ENCODE results near the gene SESN2. TPM values are rescaled to one million over a fixed set of nuclear protein-coding genes. Genes with fewer than 3 reads are reported as not detected.
A peak's percentile ranks its signal among the peaks of the same experiment; 100 is the strongest.

Gene SESN2
- total RNA-seq, 2 experiments from 2014 or later: 23.4 to 24.1 TPM

GRCh38 chr1:28256197-28256827 is 3.0 kb upstream of the SESN2 start:
- peaks cover 38% of the 10 kb centered on the region for H3K4me1 Mint-ChIP-seq (ENCODE audit: low read depth)
- no peaks in the 10 kb centered on the region for H3K9me3 Mint-ChIP-seq
- no peaks in the 10 kb centered on the region for H3K27me3 Mint-ChIP-seq
- H3K27ac Mint-ChIP-seq: peak overlapping the region; percentile 80
- ChIA-PET POLR2A (interaction anchor here (0.6 to 1.7 kb wide), 5 partner anchors 10 to 251 kb away, joined by 3 to 7 read pairs (median 5); partner anchors contain the start of gene MED18), CTCF (interaction anchor here (4.5 kb wide), 1 partner anchor 8 kb away, joined by 61 read pairs; no protein-coding TSS in a partner anchor)
- intact Hi-C loops (cut with micrococcal nuclease): no loop called here
- peak overlapping the region; percentile 6 for H3K4me3 Mint-ChIP-seq
- no peak for DNase-seq
- H3K36me3 Mint-ChIP-seq: peaks cover 6% of the 10 kb centered on the region

GRCh38 chr1:28257736-28258135 is 1.6 kb upstream of the SESN2 start:
- no peak for DNase-seq
- ChIA-PET CTCF (interaction anchor here (0.9 to 4.5 kb wide), 4 partner anchors 9 to 166 kb away, joined by 4 to 61 read pairs (median 4); partner anchors contain the start of gene PHACTR4), POLR2A (interaction anchor here (0.8 to 3.7 kb wide), 6 partner anchors 9 to 266 kb away, joined by 3 to 61 read pairs (median 5); partner anchors contain the start of gene MED18)
- peak overlapping the region; percentile 84 for H3K27ac Mint-ChIP-seq
- no peaks in the 10 kb centered on the region for H3K9me3 Mint-ChIP-seq
- H3K27me3 Mint-ChIP-seq: no peaks in the 10 kb centered on the region
- peaks cover 8% of the 10 kb centered on the region for H3K36me3 Mint-ChIP-seq
- no peak overlapping the region for H3K4me3 Mint-ChIP-seq
- intact Hi-C loops (cut with micrococcal nuclease): no loop called here
- peaks cover 41% of the 10 kb centered on the region for H3K4me1 Mint-ChIP-seq (ENCODE audit: low read depth)

GRCh38 chr1:28258628-28259251 is 578 bp upstream of the SESN2 start:
- peaks cover 8% of the 10 kb centered on the region for H3K36me3 Mint-ChIP-seq
- POLR2A ChIA-PET: interaction anchor here (0.8 to 3.7 kb wide), 9 partner anchors 10 to 265 kb away, joined by 3 to 61 read pairs (median 6); partner anchors contain the start of genes ATP5IF1 and MED18
- CTCF ChIA-PET: interaction anchor here (0.7 to 4.5 kb wide), 6 partner anchors 10 to 220 kb away, joined by 3 to 61 read pairs (median 4); partner anchors contain the start of gene PHACTR4
- H3K27me3 Mint-ChIP-seq: no peaks in the 10 kb centered on the region
- peaks cover 45% of the 10 kb centered on the region for H3K4me1 Mint-ChIP-seq (ENCODE audit: low read depth)
- peak; percentile 41 for DNase-seq
- H3K4me3 Mint-ChIP-seq: peak overlapping the region; percentile 74
- H3K9me3 Mint-ChIP-seq: no peaks in the 10 kb centered on the region
- intact Hi-C loops (cut with micrococcal nuclease): loop anchor here (1.0 kb wide), 2 partner anchors 10 to 70 kb away; no protein-coding TSS in a partner anchor
- peak overlapping the region; percentile 84 for H3K27ac Mint-ChIP-seq

GRCh38 chr1:28259934-28260802 is 850 bp downstream of the SESN2 start:
- H3K4me1 Mint-ChIP-seq (ENCODE audit: low read depth): peaks cover 43% of the 10 kb centered on the region
- H3K4me3 Mint-ChIP-seq: peak overlapping the region; percentile 74
- no peaks in the 10 kb centered on the region for H3K27me3 Mint-ChIP-seq
- ChIA-PET CTCF (interaction anchor here (0.6 to 4.5 kb wide), 5 partner anchors 11 to 100 kb away, joined by 3 to 61 read pairs (median 4); no protein-coding TSS in a partner anchor), POLR2A (interaction anchor here (0.6 to 3.7 kb wide), 10 partner anchors 9 to 322 kb away, joined by 3 to 61 read pairs (median 5); partner anchors contain the start of genes ATP5IF1, MED18 and PHACTR4)
- H3K9me3 Mint-ChIP-seq: no peaks in the 10 kb centered on the region
- peak; percentile 50 for DNase-seq
- no peak overlapping the region for H3K27ac Mint-ChIP-seq
- H3K36me3 Mint-ChIP-seq: peaks cover 8% of the 10 kb centered on the region
- intact Hi-C loops (cut with micrococcal nuclease): loop anchor here (1.0 kb wide), 2 partner anchors 12 to 68 kb away; no protein-coding TSS in a partner anchor

GRCh38 chr1:28260803-28261174 is 1.5 kb downstream of the SESN2 start:
- Mint-ChIP-seq H3K27ac (no peak overlapping the region), H3K27me3 (no peaks in the 10 kb centered on the region), H3K4me1 (ENCODE audit: low read depth) (peaks cover 40% of the 10 kb centered on the region), H3K4me3 (peak overlapping the region; percentile 74), H3K36me3 (peaks cover 8% of the 10 kb centered on the region), H3K9me3 (no peaks in the 10 kb centered on the region)
- POLR2A ChIA-PET: interaction anchor here (1.2 to 3.7 kb wide), 7 partner anchors 8 to 108 kb away, joined by 3 to 61 read pairs (median 6); partner anchors contain the start of genes ATP5IF1, MED18 and PHACTR4
- intact Hi-C loops (cut with micrococcal nuclease): no loop called here
- CTCF ChIA-PET: interaction anchor here (0.6 to 1.8 kb wide), 3 partner anchors 12 to 66 kb away, joined by 3 to 16 read pairs (median 3); no protein-coding TSS in a partner anchor
- DNase-seq: no peak

- no peak for DNase-seq
- POLR2A ChIA-PET: no interaction called here
- no peak overlapping the region for H3K4me3 Mint-ChIP-seq
- no peak overlapping the region for H3K27ac Mint-ChIP-seq
- peaks cover 8% of the 10 kb centered on the region for H3K36me3 Mint-ChIP-seq
- CTCF ChIA-PET: interaction anchor here (1.5 to 4.6 kb wide), 2 partner anchors 8 to 16 kb away, joined by 3 to 20 read pairs; no protein-coding TSS in a partner anchor
- intact Hi-C loops (cut with micrococcal nuclease): no loop called here
- no peaks in the 10 kb centered on the region for H3K27me3 Mint-ChIP-seq
- no peaks in the 10 kb centered on the region for H3K9me3 Mint-ChIP-seq
- H3K4me1 Mint-ChIP-seq (ENCODE audit: low read depth): peaks cover 17% of the 10 kb centered on the region
These were observed 5.6 kb downstream of the SESN2 start for GRCh38 chr1:28264897-28265296.

GRCh38 chr1:28265577-28265976 is 6.3 kb downstream of the SESN2 start:
- H3K4me3 Mint-ChIP-seq: no peak overlapping the region
- H3K27ac Mint-ChIP-seq: no peak overlapping the region
- H3K4me1 Mint-ChIP-seq (ENCODE audit: low read depth): peaks cover 16% of the 10 kb centered on the region
- no peaks in the 10 kb centered on the region for H3K27me3 Mint-ChIP-seq
- no peaks in the 10 kb centered on the region for H3K9me3 Mint-ChIP-seq
- no peak for DNase-seq
- peaks cover 8% of the 10 kb centered on the region for H3K36me3 Mint-ChIP-seq
- ChIA-PET POLR2A (no interaction called here), CTCF (interaction anchor here (0.5 to 4.6 kb wide), 2 partner anchors 16 to 114 kb away, joined by 3 to 20 read pairs; no protein-coding TSS in a partner anchor)
- intact Hi-C loops (cut with micrococcal nuclease): no loop called here

- CTCF ChIA-PET: interaction anchor here (1.0 to 4.6 kb wide), 2 partner anchors 18 to 93 kb away, joined by 4 to 20 read pairs; no protein-coding TSS in a partner anchor
- intact Hi-C loops (cut with micrococcal nuclease): no loop called here
- Mint-ChIP-seq H3K36me3 (peaks cover 2% of the 10 kb centered on the region), H3K4me1 (ENCODE audit: low read depth) (peaks cover 6% of the 10 kb centered on the region), H3K27ac (no peak overlapping the region), H3K9me3 (no peaks in the 10 kb centered on the region), H3K27me3 (no peaks in the 10 kb centered on the region), H3K4me3 (no peak overlapping the region)
- no peak for DNase-seq
- POLR2A ChIA-PET: interaction anchor here (0.7 to 1.0 kb wide), 2 partner anchors 10 to 62 kb away, joined by 3 to 7 read pairs; partner anchors contain the start of gene MED18
These were observed 7.6 kb downstream of the SESN2 start for GRCh38 chr1:28266920-28267322.

- ChIA-PET CTCF (interaction anchor here (4.6 kb wide), 1 partner anchor 18 kb away, joined by 20 read pairs; no protein-coding TSS in a partner anchor), POLR2A (no interaction called here)
- no peak overlapping the region for H3K4me3 Mint-ChIP-seq
- DNase-seq: no peak
- intact Hi-C loops (cut with micrococcal nuclease): no loop called here
- H3K27me3 Mint-ChIP-seq: no peaks in the 10 kb centered on the region
- no peak overlapping the region for H3K27ac Mint-ChIP-seq
- H3K9me3 Mint-ChIP-seq: no peaks in the 10 kb centered on the region
- peaks cover 2% of the 10 kb centered on the region for H3K36me3 Mint-ChIP-seq
- peaks cover 6% of the 10 kb centered on the region for H3K4me1 Mint-ChIP-seq (ENCODE audit: low read depth)
These were observed 8.3 kb downstream of the SESN2 start for GRCh38 chr1:28267633-28268032.

- Mint-ChIP-seq H3K4me3 (no peak overlapping the region), H3K27ac (no peak overlapping the region), H3K4me1 (ENCODE audit: low read depth) (peaks cover 2% of the 10 kb centered on the region), H3K9me3 (no peaks in the 10 kb centered on the region), H3K36me3 (peaks cover 8% of the 10 kb centered on the region), H3K27me3 (no peaks in the 10 kb centered on the region)
- ChIA-PET CTCF (interaction anchor here (0.8 kb wide), 1 partner anchor 94 kb away, joined by 3 read pairs; no protein-coding TSS in a partner anchor), POLR2A (interaction anchor here (0.7 to 1.5 kb wide), 2 partner anchors 10 kb away, joined by 3 to 6 read pairs; partner anchors contain the start of gene SESN2)
- DNase-seq: no peak
- intact Hi-C loops (cut with micrococcal nuclease): no loop called here
These were observed 10.2 kb downstream of the SESN2 start for GRCh38 chr1:28269529-28269928.
